ENCODE data around the gene PRICKLE2. TPM values are rescaled to one million over a fixed set of nuclear protein-coding genes. Genes with fewer than 3 reads are reported as not detected.

Gene PRICKLE2
- total and polyA plus RNA-seq, 2 experiments from 2014 or later = 1.1 to 12.5 TPM

DNA sequence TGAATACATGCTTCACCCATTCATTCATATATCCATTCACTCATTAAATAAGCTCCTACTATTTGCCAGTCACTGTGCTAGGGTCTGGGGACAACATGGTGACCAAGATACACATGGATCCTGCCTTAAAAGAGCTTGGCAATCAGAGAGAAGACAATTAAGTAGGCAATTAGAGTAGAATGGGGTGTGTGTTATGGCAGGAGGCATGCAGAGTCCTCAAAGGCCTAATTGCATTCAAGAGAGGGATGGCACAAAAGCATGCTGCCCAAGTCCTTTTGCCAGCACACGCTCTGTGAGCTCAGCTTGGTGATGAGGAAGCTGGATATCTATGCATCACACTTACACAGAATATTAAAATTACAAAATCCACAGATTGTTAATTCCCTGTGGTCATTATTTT, 2.8 kb upstream of the PRICKLE2 start:
- Mint-ChIP-seq H3K27ac (no peak overlapping the region), H3K4me3 (no peak overlapping the region), H3K36me3 (ENCODE audit: low read depth) (no peaks in the 10 kb centered on the region), H3K4me1 (peaks cover 43% of the 10 kb centered on the region), H3K9me3 (no peaks in the 10 kb centered on the region), H3K27me3 (ENCODE audit: insufficient read depth, low read depth, poor library complexity) (no peaks in the 10 kb centered on the region)
- no peaks in the 10 kb centered on the region for H3F3A ChIP-seq (replicated peaks; ENCODE audit: low read depth)
- H3K27ac ChIP-seq (ENCODE audit: low read depth) = no peak overlapping the region
- H3K9me2 ChIP-seq (ENCODE audit: insufficient read depth) = peaks cover 5% of the 10 kb centered on the region; the same call in 1 of the 2 replicates
- H4K20me1 ChIP-seq (replicated peaks; ENCODE audit: insufficient read depth) = no peaks in the 10 kb centered on the region
- no peaks in the 10 kb centered on the region for H3K36me3 ChIP-seq (ENCODE audit: insufficient read depth)
- peaks cover 16% of the 10 kb centered on the region for H3K4me1 ChIP-seq (ENCODE audit: insufficient read depth)
- H2AFZ ChIP-seq = no peak overlapping the region
- ATAC-seq (no peak), DNase-seq (ENCODE audit: low spot score) (no peak)
- TF ChIP-seq POLR2AphosphoS5 (IDR thresholded peaks at IDR 0.05; ENCODE audit: low read depth) = no peak
- no peak for TF ChIP-seq STAT1 (IDR thresholded peaks at IDR 0.05; ENCODE audit: unreplicated experiment)
- TF ChIP-seq NANOG (IDR thresholded peaks at IDR 0.05; ENCODE audit: borderline replicate concordance) = no peak
- no peak for TF ChIP-seq EZH2 (IDR thresholded peaks at IDR 0.05; ENCODE audit: low read depth, unreplicated experiment)
- no peak for TF ChIP-seq ZNF114 (CRISPR knock-in tag; IDR thresholded peaks at IDR 0.05)
- TF ChIP-seq ZNF331 (CRISPR knock-in tag; IDR thresholded peaks at IDR 0.05; ENCODE audit: low read depth) = no peak
- TF ChIP-seq EZH2phosphoT487 (IDR thresholded peaks at IDR 0.05; ENCODE audit: unreplicated experiment) = no peak
- no peak for TF ChIP-seq JUNB (IDR thresholded peaks at IDR 0.05; ENCODE audit: unreplicated experiment)
- TF ChIP-seq, protein P1, sequence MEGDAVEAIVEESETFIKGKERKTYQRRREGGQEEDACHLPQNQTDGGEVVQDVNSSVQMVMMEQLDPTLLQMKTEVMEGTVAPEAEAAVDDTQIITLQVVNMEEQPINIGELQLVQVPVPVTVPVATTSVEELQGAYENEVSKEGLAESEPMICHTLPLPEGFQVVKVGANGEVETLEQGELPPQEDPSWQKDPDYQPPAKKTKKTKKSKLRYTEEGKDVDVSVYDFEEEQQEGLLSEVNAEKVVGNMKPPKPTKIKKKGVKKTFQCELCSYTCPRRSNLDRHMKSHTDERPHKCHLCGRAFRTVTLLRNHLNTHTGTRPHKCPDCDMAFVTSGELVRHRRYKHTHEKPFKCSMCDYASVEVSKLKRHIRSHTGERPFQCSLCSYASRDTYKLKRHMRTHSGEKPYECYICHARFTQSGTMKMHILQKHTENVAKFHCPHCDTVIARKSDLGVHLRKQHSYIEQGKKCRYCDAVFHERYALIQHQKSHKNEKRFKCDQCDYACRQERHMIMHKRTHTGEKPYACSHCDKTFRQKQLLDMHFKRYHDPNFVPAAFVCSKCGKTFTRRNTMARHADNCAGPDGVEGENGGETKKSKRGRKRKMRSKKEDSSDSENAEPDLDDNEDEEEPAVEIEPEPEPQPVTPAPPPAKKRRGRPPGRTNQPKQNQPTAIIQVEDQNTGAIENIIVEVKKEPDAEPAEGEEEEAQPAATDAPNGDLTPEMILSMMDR (conservative IDR thresholded peaks at IDR 0.05; ENCODE audit: low read depth in 2 of 2) = no peak
- TF ChIP-seq, protein P2, sequence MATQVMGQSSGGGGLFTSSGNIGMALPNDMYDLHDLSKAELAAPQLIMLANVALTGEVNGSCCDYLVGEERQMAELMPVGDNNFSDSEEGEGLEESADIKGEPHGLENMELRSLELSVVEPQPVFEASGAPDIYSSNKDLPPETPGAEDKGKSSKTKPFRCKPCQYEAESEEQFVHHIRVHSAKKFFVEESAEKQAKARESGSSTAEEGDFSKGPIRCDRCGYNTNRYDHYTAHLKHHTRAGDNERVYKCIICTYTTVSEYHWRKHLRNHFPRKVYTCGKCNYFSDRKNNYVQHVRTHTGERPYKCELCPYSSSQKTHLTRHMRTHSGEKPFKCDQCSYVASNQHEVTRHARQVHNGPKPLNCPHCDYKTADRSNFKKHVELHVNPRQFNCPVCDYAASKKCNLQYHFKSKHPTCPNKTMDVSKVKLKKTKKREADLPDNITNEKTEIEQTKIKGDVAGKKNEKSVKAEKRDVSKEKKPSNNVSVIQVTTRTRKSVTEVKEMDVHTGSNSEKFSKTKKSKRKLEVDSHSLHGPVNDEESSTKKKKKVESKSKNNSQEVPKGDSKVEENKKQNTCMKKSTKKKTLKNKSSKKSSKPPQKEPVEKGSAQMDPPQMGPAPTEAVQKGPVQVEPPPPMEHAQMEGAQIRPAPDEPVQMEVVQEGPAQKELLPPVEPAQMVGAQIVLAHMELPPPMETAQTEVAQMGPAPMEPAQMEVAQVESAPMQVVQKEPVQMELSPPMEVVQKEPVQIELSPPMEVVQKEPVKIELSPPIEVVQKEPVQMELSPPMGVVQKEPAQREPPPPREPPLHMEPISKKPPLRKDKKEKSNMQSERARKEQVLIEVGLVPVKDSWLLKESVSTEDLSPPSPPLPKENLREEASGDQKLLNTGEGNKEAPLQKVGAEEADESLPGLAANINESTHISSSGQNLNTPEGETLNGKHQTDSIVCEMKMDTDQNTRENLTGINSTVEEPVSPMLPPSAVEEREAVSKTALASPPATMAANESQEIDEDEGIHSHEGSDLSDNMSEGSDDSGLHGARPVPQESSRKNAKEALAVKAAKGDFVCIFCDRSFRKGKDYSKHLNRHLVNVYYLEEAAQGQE (IDR thresholded peaks at IDR 0.05; ENCODE audit: unreplicated experiment) = no peak
- TF ChIP-seq, protein P3, sequence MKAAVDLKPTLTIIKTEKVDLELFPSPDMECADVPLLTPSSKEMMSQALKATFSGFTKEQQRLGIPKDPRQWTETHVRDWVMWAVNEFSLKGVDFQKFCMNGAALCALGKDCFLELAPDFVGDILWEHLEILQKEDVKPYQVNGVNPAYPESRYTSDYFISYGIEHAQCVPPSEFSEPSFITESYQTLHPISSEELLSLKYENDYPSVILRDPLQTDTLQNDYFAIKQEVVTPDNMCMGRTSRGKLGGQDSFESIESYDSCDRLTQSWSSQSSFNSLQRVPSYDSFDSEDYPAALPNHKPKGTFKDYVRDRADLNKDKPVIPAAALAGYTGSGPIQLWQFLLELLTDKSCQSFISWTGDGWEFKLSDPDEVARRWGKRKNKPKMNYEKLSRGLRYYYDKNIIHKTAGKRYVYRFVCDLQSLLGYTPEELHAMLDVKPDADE (IDR thresholded peaks at IDR 0.05) = no peak
- H3K4me3 ChIP-seq = no peak overlapping the region
- no peaks in the 10 kb centered on the region for H3K27me3 ChIP-seq (ENCODE audit: insufficient read depth)
- H3K4me2 ChIP-seq = no peak overlapping the region
- no peaks in the 10 kb centered on the region for H3K79me2 ChIP-seq (replicated peaks; ENCODE audit: insufficient read depth)

Measured in GM23338 (cell line).